AG10803 (cell line): ENCODE results near the gene TPSG1.
"Not testable (repeated sequence)": the region's sequence is repeated elsewhere in the genome, so short reads cannot be mapped to it uniquely, and the experiment has no call there.

Source experiments
- DNase-seq: peaks from one replicate; pipeline ENCODE4 v3.0.0; 2010; ENCODE audit warnings: low read depth
- H3K4me3 ChIP-seq: 2 replicates; pipeline ENCODE4 v1.5.1; 2011; ENCODE audit warnings: mild to moderate bottlenecking, low read length, control low read depth
- TF ChIP-seq, protein P1 (sequence below): conservative IDR thresholded peaks from 2 replicates; pipeline ENCODE4 v1.5.1; 2011; ENCODE audit warnings: mild to moderate bottlenecking, low read length, control low read depth, inconsistent platforms

The TPSG1 gene

DNA sequence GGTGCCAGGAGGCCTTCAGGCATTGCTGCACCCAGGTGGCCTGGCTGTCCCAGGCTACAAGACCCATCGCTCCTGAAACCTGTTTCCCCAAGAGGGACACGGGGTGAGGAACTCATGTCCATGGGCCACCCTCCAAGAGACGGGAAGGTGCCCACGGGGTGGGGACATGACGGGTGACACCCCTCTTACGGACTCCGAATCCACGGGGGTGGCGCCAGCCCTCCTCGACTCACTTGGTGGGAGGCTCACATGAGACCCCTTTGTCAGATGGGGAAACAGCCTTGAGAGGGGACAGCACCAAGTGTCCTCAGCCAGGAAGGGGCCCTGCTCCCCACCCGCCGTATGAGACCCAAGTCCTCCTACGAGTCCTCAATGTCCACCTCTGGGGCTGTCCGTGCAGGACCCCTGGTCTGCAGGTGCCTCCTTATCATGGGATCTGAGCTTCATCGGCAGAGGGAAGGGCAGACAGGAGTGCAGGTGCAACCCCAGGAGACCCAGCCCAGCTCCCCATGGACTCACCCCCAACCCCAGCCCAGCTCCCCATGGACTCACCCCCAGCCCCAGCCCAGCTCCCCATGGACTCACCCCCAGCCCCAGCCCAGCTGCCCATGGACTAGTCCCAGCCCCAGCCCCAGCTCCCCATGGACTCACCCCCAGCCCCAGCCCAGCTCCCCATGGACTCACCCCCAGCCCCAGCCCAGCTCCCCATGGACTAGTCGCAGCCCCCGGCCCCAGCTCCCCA, 5.6 kb upstream of the TPSG1 start:
- DNase-seq, H3K4me3 ChIP-seq: not testable (repeated sequence)

DNA sequence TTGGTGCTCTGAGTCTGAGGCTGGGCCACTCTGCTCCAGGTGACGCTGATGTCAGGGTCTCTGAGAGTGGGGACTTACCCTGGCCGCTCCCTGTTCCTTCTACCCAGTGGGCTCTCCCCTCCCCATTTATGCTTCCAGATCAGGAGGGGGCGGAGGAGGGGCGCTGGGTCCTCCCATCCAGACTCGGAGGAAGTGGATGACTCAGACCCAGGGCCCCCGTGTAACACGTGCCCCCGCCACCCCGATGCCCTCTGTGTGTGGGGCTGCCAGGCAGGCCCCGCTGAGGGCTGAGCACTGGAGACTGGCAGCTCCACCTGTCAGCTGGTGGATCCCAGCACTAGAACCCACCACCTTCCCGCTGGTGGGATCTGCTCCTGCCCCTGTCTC, 5.0 kb upstream of the TPSG1 start, which contains the start of gene TPSB2:
TPSB2 (minus strand) TSS at position 101 of the 387 bp plus-strand sequence. CDS start 233 bp downstream, outside the sequence.
- DNase-seq, H3K4me3 ChIP-seq: not testable (repeated sequence)

DNA sequence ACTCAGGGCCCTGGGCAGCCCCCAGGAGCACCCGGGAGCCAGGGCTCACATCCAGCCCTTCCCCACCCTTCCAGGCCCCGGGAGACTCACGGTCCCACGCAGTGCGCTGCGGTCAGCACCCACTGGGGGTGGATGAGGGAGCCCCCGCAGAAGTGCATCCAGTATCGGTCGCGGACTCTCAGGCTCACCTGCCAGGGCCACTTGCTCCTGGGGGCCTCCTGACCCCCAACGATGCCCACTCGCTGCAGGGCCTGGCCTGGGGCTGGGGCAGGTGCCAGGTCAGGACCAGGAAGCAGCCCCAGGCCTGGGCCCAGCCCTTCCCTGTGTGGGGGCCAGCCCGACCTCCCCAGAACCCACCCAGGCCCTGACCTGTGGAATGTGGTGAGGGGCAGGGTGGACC, 4.4 kb upstream of the TPSG1 start:
- not testable (repeated sequence) for H3K4me3 ChIP-seq, DNase-seq

DNA sequence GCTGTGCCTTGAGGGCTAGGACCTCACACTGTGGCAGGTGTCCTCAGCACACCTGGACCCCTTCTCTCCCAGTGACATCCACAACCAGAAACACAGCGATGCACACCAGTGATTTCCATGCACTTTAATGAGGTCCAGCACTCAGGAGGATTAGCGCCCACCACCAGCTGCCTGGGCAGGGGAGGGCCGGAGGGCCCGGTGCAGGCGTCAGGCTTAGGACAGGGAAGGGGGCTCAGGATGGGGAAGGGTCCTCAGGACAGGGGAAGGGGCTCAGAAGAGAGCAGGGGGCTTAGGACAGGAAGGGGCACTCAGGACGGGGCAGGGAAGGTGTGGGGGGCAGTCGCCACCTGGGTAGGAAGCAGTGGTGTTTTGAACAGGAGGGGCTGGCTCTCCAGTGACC, 3.2 kb upstream of the TPSG1 start:
- DNase-seq, H3K4me3 ChIP-seq: not testable (repeated sequence)

DNA sequence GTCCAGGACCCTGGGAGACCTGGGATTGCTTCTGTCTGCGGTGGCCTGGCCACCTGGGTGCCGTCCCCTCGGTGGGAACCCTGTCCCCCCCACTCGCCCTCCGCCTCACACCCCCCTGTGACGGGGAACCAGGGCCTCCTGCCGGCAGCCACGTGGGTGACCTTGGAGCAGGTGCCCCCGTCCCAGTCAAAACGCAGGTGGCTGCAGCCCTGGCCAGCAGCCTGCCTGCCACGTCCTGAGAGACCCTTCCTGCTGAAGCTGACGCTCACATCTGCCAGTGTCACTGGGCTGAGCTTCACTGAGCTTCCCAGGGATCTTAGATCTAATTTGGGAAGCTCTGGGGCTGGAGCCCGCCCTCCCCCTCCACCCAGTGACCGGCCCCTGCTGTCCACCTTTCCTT, 1.6 kb upstream of the TPSG1 start:
- not testable (repeated sequence) for DNase-seq, H3K4me3 ChIP-seq

DNA sequence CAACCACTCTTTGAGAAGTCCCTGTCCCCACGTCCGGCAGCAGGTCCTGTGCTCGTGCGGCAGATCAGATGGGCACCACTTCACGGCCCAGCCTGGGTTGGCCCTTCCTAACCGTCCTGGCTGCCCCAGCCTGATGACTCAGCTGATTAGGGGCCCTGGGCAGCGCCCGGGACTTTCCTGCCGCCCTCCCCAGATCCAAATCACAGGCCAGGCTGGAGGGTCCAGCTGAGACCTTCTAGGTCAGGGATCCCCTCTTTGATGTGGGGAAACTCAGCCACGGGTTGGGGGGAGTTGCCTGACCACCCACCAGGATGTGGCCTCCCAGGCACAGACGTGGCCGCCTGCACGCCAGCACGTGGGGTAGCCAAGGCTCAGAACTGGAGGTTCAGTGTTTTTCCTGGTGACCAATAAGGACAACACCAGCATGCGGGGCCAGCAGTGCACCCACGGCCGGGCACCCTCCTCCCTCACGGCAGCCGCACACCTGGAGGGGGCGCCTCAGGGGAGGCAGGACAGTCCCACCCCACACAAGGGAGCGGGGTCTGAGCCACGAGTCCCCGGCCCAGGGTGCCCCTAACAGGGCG, 752 bp upstream of the TPSG1 start:
- H3K4me3 ChIP-seq, DNase-seq: not testable (repeated sequence)

DNA sequence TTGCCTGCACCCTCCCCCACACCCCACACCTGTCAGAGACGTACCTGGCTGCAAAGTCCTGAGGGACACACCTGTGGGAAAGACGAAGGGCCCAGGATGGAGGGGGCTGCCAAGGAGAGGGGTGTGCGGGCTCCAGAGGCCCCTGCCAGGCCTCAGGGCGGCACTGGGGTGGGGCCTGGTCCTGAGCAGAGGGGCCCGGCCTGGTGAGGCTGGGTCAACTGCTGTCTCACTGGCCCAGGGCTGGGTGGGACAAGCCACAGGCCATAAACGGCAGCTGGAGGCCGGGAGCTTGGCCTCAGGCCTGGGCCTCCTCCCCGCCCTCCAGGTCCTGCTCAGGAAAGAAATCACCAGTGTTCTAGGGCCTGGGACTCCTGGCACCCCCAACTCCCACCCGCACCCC, 510 bp downstream of the TPSG1 start:
- DNase-seq, result no peak
- TF ChIP-seq, protein P1, sequence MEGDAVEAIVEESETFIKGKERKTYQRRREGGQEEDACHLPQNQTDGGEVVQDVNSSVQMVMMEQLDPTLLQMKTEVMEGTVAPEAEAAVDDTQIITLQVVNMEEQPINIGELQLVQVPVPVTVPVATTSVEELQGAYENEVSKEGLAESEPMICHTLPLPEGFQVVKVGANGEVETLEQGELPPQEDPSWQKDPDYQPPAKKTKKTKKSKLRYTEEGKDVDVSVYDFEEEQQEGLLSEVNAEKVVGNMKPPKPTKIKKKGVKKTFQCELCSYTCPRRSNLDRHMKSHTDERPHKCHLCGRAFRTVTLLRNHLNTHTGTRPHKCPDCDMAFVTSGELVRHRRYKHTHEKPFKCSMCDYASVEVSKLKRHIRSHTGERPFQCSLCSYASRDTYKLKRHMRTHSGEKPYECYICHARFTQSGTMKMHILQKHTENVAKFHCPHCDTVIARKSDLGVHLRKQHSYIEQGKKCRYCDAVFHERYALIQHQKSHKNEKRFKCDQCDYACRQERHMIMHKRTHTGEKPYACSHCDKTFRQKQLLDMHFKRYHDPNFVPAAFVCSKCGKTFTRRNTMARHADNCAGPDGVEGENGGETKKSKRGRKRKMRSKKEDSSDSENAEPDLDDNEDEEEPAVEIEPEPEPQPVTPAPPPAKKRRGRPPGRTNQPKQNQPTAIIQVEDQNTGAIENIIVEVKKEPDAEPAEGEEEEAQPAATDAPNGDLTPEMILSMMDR, result no peak
- H3K4me3 ChIP-seq, result no peak overlapping the region

DNA sequence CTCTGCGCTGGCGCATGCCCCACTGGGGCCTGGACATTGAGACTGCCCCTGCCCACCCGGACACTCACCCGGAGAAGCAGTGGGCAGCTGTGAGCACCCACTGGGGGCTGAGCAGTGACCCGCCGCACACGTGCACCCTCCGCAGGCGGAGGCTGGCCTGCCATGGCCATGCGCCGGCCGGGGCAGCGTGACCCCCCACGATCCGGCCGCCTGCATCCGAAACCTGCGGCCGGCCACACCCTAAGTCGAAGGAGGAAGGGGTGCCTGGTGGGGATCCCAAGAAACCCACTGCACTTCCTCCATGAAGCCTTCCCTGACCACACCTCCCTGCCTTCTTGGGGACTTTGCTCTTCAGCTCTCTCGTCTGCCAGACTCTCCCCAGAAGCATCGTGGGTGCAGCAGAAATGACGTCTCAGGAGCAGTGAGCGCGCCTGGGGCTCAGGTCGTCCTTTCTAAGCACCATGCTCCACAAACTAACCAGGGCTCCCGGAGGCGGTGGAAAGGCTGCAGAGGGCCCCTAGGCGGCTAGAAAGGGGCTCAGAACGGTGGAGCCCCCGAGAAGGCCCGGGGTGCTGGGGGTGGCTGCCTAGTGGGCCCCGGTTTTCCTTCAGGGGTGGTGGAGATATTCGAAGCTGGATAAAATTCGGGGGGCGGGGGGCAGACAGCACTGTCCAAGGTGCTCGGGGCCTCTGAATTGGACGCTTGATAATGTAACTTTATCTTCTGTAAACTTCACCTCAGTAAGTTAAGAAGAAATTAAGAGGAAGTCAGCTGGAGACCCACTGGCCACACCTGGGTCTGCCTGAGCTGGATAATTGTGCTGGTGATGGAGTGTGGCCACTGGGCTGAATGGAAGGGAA, 1.5 kb downstream of the TPSG1 start:
- TF ChIP-seq, protein P1, result no peak
- DNase-seq, result no peak
- H3K4me3 ChIP-seq, result no peak overlapping the region

DNA sequence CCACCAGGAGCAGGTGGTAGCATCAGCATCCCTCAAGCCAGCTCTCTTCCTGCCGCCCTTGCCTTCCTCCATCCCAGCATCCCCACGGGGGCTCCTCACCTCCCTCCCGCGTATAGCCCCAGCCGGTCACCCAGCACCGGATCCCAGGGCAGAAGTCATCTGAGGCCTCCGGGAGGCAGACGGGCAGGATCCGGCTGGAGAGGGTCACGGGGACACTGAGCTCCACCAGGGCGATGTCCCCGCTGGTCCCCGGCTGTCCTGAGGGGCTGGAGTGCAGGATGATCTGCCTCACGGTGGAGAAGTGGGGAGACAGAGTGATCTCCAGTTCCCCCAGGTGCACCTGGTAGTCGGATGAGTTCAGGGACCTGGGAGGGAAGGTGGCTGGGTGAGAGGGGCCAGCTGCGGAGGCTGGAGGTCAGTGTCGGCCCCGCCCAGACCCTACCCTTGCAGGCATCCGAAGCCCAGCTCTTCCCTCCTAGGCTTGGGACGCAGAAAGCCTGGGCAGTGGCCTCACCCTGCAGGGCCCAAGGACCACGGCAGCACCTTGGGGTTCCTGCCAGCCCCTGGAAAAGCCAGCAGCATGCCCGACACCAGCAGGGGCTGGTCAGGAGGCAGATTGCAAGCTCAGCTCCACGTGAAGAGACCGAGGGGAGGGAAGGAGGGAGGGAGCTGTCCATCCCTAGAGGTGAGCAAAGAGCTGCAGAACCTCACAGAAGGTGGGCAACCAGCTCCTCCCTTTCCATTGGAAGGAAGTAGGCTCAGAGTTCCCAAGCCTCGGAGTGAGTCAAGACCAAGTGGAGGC, 2.3 kb downstream of the TPSG1 start:
- no peak for DNase-seq
- TF ChIP-seq, protein P1, result no peak
- H3K4me3 ChIP-seq, result no peak overlapping the region
